ENCODE measurements around the gene HDAC9.

DNA sequence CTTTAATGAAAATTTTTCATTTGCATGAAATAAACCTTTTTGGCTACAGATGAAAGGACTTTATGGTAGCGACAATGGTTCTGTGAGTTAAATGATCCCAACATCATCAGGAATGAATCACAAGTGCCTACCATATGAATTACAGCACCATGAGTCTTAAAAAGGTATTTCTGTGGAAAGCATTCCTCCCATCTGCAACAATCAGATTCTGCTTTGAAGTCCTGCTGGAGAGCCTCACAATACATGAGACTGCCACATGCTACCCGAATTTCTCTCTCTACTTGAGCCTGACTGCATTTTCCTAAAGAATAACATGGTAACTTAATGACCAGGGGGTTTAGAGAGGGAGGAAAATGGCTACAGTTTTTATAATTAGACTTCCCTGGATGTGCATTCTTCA is 431.6 kb downstream of the HDAC9 start:
- TF ChIP-seq CTCF (IDR thresholded peaks at IDR 0.05) (no peak), POLR2A (IDR thresholded peaks at IDR 0.05) (no peak)
